Fibroblast of skin of scalp (primary cell): ENCODE measurements around the gene CEPT1.

Experiments
- DNase-seq: peaks from one replicate; pipeline ENCODE4 v3.0.0-alpha.2; 2013

CEPT1 gene

DNA sequence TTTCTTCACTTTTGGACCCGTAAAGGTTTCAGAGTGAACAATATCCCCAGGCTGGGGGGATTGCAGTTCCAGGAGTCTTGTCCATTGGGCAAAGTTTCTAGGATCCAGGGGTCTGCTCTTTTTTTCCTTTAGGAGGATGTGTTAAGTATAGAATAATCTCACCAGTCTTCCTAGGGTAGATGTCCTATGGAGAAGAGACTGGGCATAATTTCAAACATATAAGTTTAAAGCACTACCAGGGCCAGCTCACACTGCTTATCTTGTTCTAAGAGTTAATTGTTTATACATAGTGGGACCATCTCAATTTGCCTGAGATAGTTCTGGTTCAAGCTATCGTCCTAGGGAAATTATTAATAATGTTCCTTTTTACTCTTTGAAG is 88.7 kb downstream of the CEPT1 start:
- DNase-seq, result no peak

DNA sequence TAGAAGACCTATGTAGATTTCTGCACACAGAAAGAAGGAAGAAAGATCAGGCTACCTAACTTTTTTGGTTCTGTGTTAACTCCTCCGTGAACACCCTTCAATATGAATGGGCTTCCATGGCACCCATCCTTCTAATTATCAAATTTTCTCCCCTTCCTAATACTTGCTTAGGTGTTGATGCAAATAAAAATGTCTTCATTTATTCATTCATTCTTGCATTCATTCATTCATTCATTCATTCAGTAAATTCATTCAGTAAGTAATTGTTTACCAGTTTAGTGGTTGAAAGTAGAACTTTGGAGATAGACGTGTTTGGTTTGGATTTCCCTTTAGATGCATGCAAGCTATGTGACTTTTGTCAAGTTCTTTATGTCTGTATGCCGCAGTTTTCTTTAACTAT is 92.1 kb downstream of the CEPT1 start:
- no peak for DNase-seq

DNA sequence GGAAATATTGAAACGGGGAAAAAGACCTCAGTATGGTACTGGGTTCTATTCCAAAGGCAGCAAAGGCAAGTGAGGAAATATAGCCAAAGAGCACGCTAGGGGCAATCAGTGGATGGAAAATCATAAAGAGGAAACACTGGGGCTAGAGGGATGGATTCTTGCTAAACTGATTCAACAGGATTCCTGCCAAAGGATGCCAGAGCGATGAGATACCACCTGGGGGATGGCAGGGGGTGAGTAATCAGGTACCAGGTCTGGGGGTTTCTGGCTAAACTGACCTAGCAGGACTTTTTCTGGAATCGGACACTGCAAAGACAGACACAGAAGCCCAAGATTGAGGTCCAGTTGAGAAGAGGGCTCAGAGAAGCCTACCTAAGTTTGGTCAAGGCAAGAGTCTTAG is 94.2 kb downstream of the CEPT1 start:
- DNase-seq, result no peak
